CD8-positive, alpha-beta memory T cell (primary cell): ENCODE data around the gene ZNF740. TPM values are rescaled to one million over a fixed set of nuclear protein-coding genes. Genes with fewer than 3 reads are reported as not detected.
"Not testable (repeated sequence)": the region's sequence is repeated elsewhere in the genome, so short reads cannot be mapped to it uniquely, and the experiment has no call there.

ENCODE experiments used
- CTCF ChIA-PET: fragments of 350-600 bp; sonication (Branson Sonifier 250); formaldehyde crosslinking; loops from one replicate; lab custom pipeline; 2021; ENCODE audit warnings: antibody characterized with exemption; lab: Charles Lee
- POLR2A ChIA-PET: fragments of 350-600 bp; sonication (Branson Sonifier 250); formaldehyde crosslinking; loops from one replicate; lab custom pipeline; 2021; ENCODE audit warnings: antibody characterized with exemption; lab: Charles Lee
- DNase-seq, 5 donors: peaks; one replicate each; pipeline versions ENCODE4 v3.0.0 to v3.0.0-alpha.2; 2020 to 2022; ENCODE audit warnings: mixed read lengths in 1 of 5
- H3K27ac ChIP-seq: one replicate; pipeline ENCODE4 v1.7.0; 2013; ENCODE audit warnings: low read depth, mild to moderate bottlenecking, low read length, moderate library complexity
- H3K27me3 ChIP-seq: 2 replicates; pipeline ENCODE4 v1.7.0; 2013; ENCODE audit warnings: low read length, mild to moderate bottlenecking; ENCODE audit not compliant: insufficient read depth, poor library complexity, severe bottlenecking
- H3K36me3 ChIP-seq: 2 replicates; pipeline ENCODE4 v1.7.0; 2013; ENCODE audit warnings: mild to moderate bottlenecking, low read length, moderate library complexity; ENCODE audit not compliant: insufficient read depth
- H3K4me1 ChIP-seq: 2 replicates; pipeline ENCODE4 v1.7.0; 2013; ENCODE audit warnings: mild to moderate bottlenecking, low read length, moderate library complexity; ENCODE audit not compliant: insufficient read depth
- H3K4me3 ChIP-seq: 2 replicates; pipeline ENCODE4 v1.7.0; 2013; ENCODE audit warnings: mild to moderate bottlenecking, low read length
- H3K9me3 ChIP-seq: 2 replicates; pipeline ENCODE4 v1.7.0; 2013; ENCODE audit warnings: mild to moderate bottlenecking, low read length
- H3K27ac Mint-ChIP-seq, 8 donors: one replicate each; pipeline ENCODE4 v1.8.0; 2020 to 2021; ENCODE audit warnings: mixed read lengths in 8 of 8, mild to moderate bottlenecking in 6 of 8, inconsistent platforms in 3 of 8, moderate library complexity in 3 of 8
- H3K27me3 Mint-ChIP-seq, 2 donors: one replicate each; pipeline ENCODE4 v1.8.0; 2020 to 2021; ENCODE audit warnings: mixed read lengths in 2 of 2, mild to moderate bottlenecking in 1 of 2, moderate library complexity in 1 of 2
- H3K36me3 Mint-ChIP-seq, 3 donors: one replicate each; pipeline ENCODE4 v1.8.0; 2020 to 2021; ENCODE audit warnings: mixed read lengths in 3 of 3, inconsistent platforms in 1 of 3, mild to moderate bottlenecking in 1 of 3
- H3K4me1 Mint-ChIP-seq, 3 donors: one replicate each; pipeline ENCODE4 v1.8.0; 2020 to 2021; ENCODE audit warnings: mixed read lengths in 3 of 3, inconsistent platforms in 1 of 3, mild to moderate bottlenecking in 1 of 3
- H3K4me3 Mint-ChIP-seq, 7 donors: one replicate each; pipeline ENCODE4 v1.8.0; 2020 to 2021; ENCODE audit warnings: mixed read lengths in 7 of 7, mild to moderate bottlenecking in 6 of 7, moderate library complexity in 4 of 7, inconsistent platforms in 2 of 7
- H3K9me3 Mint-ChIP-seq, 5 donors: one replicate each; pipeline ENCODE4 v1.8.0; 2020 to 2022; ENCODE audit warnings: mixed read lengths in 5 of 5, mild to moderate bottlenecking in 3 of 5, moderate library complexity in 2 of 5, inconsistent platforms in 1 of 5
- polyA plus RNA-seq: library from polyadenylated mRNA; unstranded; fragments of 300-500 nt; fragmentation: Illumina TruSeq; gene quantifications from one replicate; pipeline ENCODE4 v1.2.3, GENCODE V29; 2021
- total RNA-seq, 2 experiments: library from RNA; stranded (reverse); gene quantifications; one replicate each; pipeline ENCODE4 v1.2.3, GENCODE V29; 2021

The ZNF740 gene
- total and polyA plus RNA-seq, 3 experiments from 2014 or later = 3.3 to 52.0 (median 50.4) TPM

DNA sequence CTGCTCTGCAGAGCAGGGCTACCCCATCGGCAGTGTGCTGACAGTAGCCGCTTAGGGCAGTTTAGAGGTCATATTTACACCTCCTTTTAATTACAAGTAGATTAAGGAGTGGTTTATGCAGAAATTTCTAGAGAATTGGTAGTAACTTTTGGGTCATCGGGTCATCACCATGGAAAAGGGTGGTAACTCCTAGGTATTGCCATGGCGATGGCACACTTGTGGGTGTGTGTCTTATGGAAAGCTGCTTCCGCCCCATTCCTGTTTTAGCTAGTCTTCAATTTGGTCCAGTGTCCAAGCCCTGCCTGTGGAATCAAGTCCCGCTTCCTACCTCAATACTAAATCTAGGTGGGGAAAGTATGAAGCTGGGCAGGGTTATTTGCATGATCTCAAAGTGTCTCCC is 29.5 kb upstream of the ZNF740 start:
- no peaks in the 10 kb centered on the region for H3K4me1 Mint-ChIP-seq
- CTCF ChIA-PET = no interaction called here
- H3K9me3 Mint-ChIP-seq = no peaks in the 10 kb centered on the region
- POLR2A ChIA-PET = no interaction called here
- H3K27ac ChIP-seq = no peak overlapping the region
- no peaks in the 10 kb centered on the region for H3K36me3 Mint-ChIP-seq
- no peaks in the 10 kb centered on the region for H3K27me3 ChIP-seq
- no peak overlapping the region for H3K27ac Mint-ChIP-seq
- no peaks in the 10 kb centered on the region for H3K36me3 ChIP-seq
- H3K9me3 ChIP-seq = no peaks in the 10 kb centered on the region
- H3K4me1 ChIP-seq = no peaks in the 10 kb centered on the region
- H3K4me3 Mint-ChIP-seq = no peak overlapping the region
- no peak overlapping the region for H3K4me3 ChIP-seq
- DNase-seq = no peak
- no peaks in the 10 kb centered on the region for H3K27me3 Mint-ChIP-seq

DNA sequence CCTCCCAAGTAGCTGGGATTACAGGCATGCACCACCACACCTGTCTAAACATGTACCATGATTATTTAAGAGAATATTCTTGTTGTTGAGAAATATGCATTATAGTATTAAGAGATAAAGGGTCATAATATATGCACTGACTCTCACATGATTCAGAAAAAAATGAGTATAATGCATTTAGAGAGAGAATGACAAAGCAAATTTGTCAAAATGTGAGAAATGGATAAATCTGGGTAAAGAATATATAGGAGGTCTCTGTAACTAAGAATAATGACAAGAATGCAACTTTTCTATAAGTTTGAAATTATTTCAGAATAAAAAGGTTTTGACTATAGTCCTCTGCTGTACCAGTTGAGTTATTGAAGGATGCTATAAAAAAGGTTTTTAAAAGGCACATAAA is 28.1 kb upstream of the ZNF740 start:
- Mint-ChIP-seq H3K9me3 (no peaks in the 10 kb centered on the region), H3K27ac (no peak overlapping the region), H3K36me3 (no peaks in the 10 kb centered on the region), H3K27me3 (no peaks in the 10 kb centered on the region), H3K4me3 (no peak overlapping the region), H3K4me1 (no peaks in the 10 kb centered on the region)
- Histone ChIP-seq H3K4me1 (no peaks in the 10 kb centered on the region), H3K4me3 (no peak overlapping the region), H3K9me3 (no peaks in the 10 kb centered on the region), H3K27me3 (no peaks in the 10 kb centered on the region), H3K27ac (no peak overlapping the region), H3K36me3 (no peaks in the 10 kb centered on the region)
- ChIA-PET CTCF (interaction anchor here (1.0 kb wide), 2 partner anchors 28 to 99 kb away, joined by 3 read pairs; partner anchors contain the start of gene ZNF740), POLR2A (no interaction called here)
- DNase-seq = no peak

DNA sequence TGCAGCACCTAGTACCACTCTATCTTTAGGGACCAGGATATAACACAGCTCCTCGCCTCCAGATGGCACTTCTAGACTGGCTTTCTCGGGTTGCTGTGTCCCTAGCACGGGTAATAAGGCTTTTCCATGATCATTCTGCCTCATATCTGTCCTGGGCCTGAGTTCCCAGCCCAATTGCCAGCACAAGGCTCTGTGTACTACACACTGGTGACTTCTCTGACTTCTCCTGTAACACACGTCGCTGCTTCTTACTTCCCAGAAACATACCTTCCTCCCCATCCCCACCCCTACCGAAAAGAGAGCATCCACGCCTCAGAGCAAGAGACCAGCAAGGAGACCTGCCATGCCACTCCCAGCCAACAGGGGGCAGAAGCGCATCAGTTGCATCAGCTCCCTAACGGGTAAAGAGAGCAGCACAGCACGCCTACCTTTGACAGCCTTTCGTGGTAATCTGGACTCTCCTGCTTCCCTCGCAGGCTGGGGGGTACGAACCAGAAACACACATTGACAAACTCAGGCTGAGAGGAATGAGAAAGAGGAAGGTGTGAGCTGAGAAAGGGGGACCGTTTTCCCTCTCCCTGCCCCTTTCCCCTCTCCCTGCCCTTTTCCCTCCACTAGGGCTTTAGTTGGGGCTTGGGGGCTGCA is 21.2 kb upstream of the ZNF740 start:
- H3K36me3 Mint-ChIP-seq = no peaks in the 10 kb centered on the region
- H3K27me3 ChIP-seq = no peaks in the 10 kb centered on the region
- H3K4me3 ChIP-seq = no peak overlapping the region
- H3K4me1 ChIP-seq = peaks cover 8% of the 10 kb centered on the region
- H3K36me3 ChIP-seq = no peaks in the 10 kb centered on the region
- peaks cover 6 to 8% (median 6%) of the 10 kb centered on the region in 3 donors for H3K4me1 Mint-ChIP-seq
- no peaks in the 10 kb centered on the region for H3K9me3 ChIP-seq
- CTCF ChIA-PET = interaction anchor here (0.7 to 4.7 kb wide), 41 partner anchors 9 to 262 kb away, joined by 3 to 50 read pairs (median 5); partner anchors contain the start of genes AAAS, CSAD, ESPL1 and IGFBP6
- no peak overlapping the region for H3K27ac ChIP-seq
- H3K4me3 Mint-ChIP-seq = no peak overlapping the region
- H3K27me3 Mint-ChIP-seq = no peaks in the 10 kb centered on the region
- POLR2A ChIA-PET = interaction anchor here (1.1 to 1.5 kb wide), 2 partner anchors 22 to 92 kb away, joined by 4 to 6 read pairs; partner anchors contain the start of gene CSAD
- H3K9me3 Mint-ChIP-seq = no peaks in the 10 kb centered on the region
- peak overlapping the region in 6 of 8 donors; percentile 26 to 81 (median 42) for H3K27ac Mint-ChIP-seq
- DNase-seq = peak; percentile 76 to 91 (median 83)

GRCh38 chr12:53160000-53160399 is 20.5 kb upstream of the ZNF740 start:
- no peaks in the 10 kb centered on the region for H3K27me3 Mint-ChIP-seq
- H3K36me3 ChIP-seq = no peaks in the 10 kb centered on the region
- H3K4me3 ChIP-seq = no peak overlapping the region
- H3K4me3 Mint-ChIP-seq = no peak overlapping the region
- peaks cover 8% of the 10 kb centered on the region for H3K4me1 ChIP-seq
- no peak overlapping the region for H3K27ac ChIP-seq
- H3K9me3 ChIP-seq = no peaks in the 10 kb centered on the region
- H3K36me3 Mint-ChIP-seq = no peaks in the 10 kb centered on the region
- H3K4me1 Mint-ChIP-seq = peaks cover 6 to 8% (median 6%) of the 10 kb centered on the region in 3 donors
- H3K9me3 Mint-ChIP-seq = no peaks in the 10 kb centered on the region
- CTCF ChIA-PET = interaction anchor here (0.7 to 4.7 kb wide), 40 partner anchors 9 to 261 kb away, joined by 3 to 50 read pairs (median 6); partner anchors contain the start of genes AAAS, CSAD, ESPL1 and IGFBP6
- POLR2A ChIA-PET = interaction anchor here (1.1 to 1.5 kb wide), 2 partner anchors 21 to 91 kb away, joined by 4 to 6 read pairs; partner anchors contain the start of gene CSAD
- H3K27me3 ChIP-seq = no peaks in the 10 kb centered on the region
- H3K27ac Mint-ChIP-seq = peak overlapping the region in 1 of 8 donors; percentile 81
- DNase-seq = no peak

DNA sequence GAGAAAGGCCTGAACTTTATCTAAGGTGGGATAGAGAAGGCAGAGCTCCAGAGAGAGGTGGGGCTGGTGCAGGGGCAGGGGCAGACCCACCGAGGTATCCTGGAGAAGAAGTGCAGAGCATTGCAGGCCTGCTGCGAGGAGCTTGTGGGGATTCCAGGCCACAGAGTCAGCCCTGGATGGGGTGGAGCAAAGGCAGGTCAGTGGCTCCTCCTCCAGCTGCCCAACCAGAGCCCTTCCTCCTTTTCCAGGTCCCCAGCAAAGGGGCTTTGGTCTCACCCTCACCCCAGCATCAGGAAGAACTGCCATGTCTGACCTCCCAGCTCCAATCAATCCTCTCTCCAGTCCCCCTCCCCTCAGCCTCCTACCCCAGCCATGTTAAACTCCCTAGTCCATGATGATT is 19.8 kb upstream of the ZNF740 start:
- CTCF ChIA-PET = interaction anchor here (1.0 to 4.7 kb wide), 23 partner anchors 8 to 163 kb away, joined by 3 to 50 read pairs (median 7); partner anchors contain the start of genes AAAS, CSAD, ESPL1 and IGFBP6
- Mint-ChIP-seq H3K4me1 (peaks cover 6 to 8% (median 6%) of the 10 kb centered on the region in 3 donors), H3K27me3 (no peaks in the 10 kb centered on the region), H3K36me3 (no peaks in the 10 kb centered on the region), H3K27ac (no peak overlapping the region), H3K4me3 (no peak overlapping the region), H3K9me3 (no peaks in the 10 kb centered on the region)
- Histone ChIP-seq H3K4me1 (peaks cover 8% of the 10 kb centered on the region), H3K27ac (no peak overlapping the region), H3K27me3 (no peaks in the 10 kb centered on the region), H3K4me3 (no peak overlapping the region), H3K36me3 (no peaks in the 10 kb centered on the region), H3K9me3 (no peaks in the 10 kb centered on the region)
- POLR2A ChIA-PET = no interaction called here
- DNase-seq = no peak

DNA sequence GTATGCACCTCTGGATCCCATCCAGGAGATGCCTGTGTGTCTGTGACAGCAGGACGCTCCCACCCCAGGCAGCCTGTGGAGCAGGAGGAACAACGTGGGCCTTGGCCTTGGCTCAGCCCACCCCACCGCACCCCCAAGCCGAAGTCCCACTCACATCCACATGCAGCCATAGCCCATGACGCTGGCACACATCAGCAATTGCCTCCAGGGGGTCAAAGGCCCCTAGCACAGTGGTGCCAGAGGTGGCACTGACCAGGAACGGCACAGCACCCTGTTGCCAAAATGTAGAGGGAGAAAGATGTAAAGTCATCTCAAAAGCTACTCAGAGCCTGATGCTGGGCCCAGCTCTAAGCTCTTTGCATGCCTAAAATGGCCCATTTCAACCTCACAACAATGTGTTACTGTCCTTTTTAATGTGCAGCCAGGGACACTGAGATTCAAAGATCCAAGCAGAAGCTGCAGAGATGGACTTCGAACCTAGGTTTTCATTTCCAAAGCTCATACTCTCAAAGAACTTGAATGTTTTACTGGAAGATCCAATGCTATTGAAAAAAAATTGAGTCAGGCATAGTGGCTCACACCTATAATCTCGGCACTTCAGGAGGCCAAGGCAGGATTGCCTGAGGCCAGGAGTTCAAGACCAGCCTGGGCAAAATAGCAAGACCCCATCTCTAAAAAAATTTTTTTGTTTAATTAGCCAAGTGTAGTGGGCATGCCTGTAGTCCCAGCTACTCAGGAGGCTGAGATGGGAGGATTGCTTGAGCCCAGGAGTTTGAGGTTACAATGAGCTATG is 19.2 kb upstream of the ZNF740 start:
- Mint-ChIP-seq H3K27ac (no peak overlapping the region), H3K36me3 (no peaks in the 10 kb centered on the region), H3K9me3 (no peaks in the 10 kb centered on the region), H3K27me3 (no peaks in the 10 kb centered on the region), H3K4me3 (no peak overlapping the region), H3K4me1 (peaks cover 6 to 8% (median 6%) of the 10 kb centered on the region in 3 donors)
- H3K4me1 ChIP-seq = peaks cover 8% of the 10 kb centered on the region
- no peaks in the 10 kb centered on the region for H3K9me3 ChIP-seq
- POLR2A ChIA-PET = no interaction called here
- H3K4me3 ChIP-seq = no peak overlapping the region
- H3K36me3 ChIP-seq = no peaks in the 10 kb centered on the region
- H3K27ac ChIP-seq = no peak overlapping the region
- DNase-seq = no peak
- no peaks in the 10 kb centered on the region for H3K27me3 ChIP-seq
- CTCF ChIA-PET = interaction anchor here (1.2 to 4.7 kb wide), 15 partner anchors 20 to 163 kb away, joined by 4 to 50 read pairs (median 18); partner anchors contain the start of genes AAAS, CSAD, ESPL1 and ZNF740

GRCh38 chr12:53163008-53163407 is 17.5 kb upstream of the ZNF740 start:
- H3K9me3 ChIP-seq, H3K9me3 Mint-ChIP-seq, H3K27me3 Mint-ChIP-seq, H3K27ac ChIP-seq, POLR2A ChIA-PET, H3K27ac Mint-ChIP-seq, H3K4me3 Mint-ChIP-seq, H3K36me3 ChIP-seq, H3K27me3 ChIP-seq, H3K36me3 Mint-ChIP-seq, H3K4me1 Mint-ChIP-seq, H3K4me3 ChIP-seq, H3K4me1 ChIP-seq, DNase-seq: not testable (repeated sequence)
- CTCF ChIA-PET = interaction anchor here (1.6 kb wide), 1 partner anchor 158 kb away, joined by 4 read pairs; the partner anchor contains the start of gene AAAS
